Choroid plexus epithelial cell (primary cell): ENCODE data around the gene TRIM13.

Experiments
- DNase-seq: peaks from one replicate; pipeline ENCODE4 v3.0.0-alpha.2; 2010; ENCODE audit warnings: low read depth
- H3K4me3 ChIP-seq: 2 replicates; pipeline ENCODE4 v1.5.1; 2011; ENCODE audit warnings: low read depth, mild to moderate bottlenecking, control low read depth, low read length, moderate library complexity
- TF ChIP-seq, protein P1 (sequence below): conservative IDR thresholded peaks from 2 replicates; pipeline ENCODE4 v1.5.1; 2011; ENCODE audit warnings: low read depth, mild to moderate bottlenecking, control low read depth, inconsistent platforms, low read length, moderate library complexity

Gene TRIM13

DNA sequence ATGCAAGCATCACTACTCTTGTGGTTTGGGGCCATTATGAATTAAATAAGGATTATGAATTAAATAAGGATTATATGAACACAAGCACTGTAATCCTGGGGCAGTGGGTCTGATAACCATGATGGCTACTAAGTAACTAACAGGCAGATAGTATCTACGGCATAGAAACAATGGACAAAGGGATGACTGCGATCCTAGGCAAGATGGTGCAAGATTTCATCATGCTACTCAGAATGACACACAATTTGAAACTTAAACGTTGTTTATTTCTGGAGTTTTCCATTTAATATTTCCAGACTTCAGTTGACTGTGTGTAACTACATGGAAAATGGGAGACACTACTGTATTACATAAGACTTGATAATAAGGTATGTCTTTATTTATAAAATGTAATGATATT lies 33.5 kb downstream of the TRIM13 start:
- H3K4me3 ChIP-seq = no peak overlapping the region
- TF ChIP-seq, protein P1, sequence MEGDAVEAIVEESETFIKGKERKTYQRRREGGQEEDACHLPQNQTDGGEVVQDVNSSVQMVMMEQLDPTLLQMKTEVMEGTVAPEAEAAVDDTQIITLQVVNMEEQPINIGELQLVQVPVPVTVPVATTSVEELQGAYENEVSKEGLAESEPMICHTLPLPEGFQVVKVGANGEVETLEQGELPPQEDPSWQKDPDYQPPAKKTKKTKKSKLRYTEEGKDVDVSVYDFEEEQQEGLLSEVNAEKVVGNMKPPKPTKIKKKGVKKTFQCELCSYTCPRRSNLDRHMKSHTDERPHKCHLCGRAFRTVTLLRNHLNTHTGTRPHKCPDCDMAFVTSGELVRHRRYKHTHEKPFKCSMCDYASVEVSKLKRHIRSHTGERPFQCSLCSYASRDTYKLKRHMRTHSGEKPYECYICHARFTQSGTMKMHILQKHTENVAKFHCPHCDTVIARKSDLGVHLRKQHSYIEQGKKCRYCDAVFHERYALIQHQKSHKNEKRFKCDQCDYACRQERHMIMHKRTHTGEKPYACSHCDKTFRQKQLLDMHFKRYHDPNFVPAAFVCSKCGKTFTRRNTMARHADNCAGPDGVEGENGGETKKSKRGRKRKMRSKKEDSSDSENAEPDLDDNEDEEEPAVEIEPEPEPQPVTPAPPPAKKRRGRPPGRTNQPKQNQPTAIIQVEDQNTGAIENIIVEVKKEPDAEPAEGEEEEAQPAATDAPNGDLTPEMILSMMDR = no peak
- DNase-seq = no peak

- DNase-seq = peak; percentile 81
- TF ChIP-seq, protein P1 = no peak
Observed at GRCh38 chr13:50033725-50034124, 36.9 kb downstream of the TRIM13 start.

GRCh38 chr13:50037788-50038187 lies 40.9 kb downstream of the TRIM13 start:
- TF ChIP-seq, protein P1 = no peak
- no peak overlapping the region for H3K4me3 ChIP-seq
- DNase-seq = no peak

More at GRCh38 chr13:50033725-50034124, 36.9 kb downstream of the TRIM13 start:
- H3K4me3 ChIP-seq = no peak overlapping the region

DNA sequence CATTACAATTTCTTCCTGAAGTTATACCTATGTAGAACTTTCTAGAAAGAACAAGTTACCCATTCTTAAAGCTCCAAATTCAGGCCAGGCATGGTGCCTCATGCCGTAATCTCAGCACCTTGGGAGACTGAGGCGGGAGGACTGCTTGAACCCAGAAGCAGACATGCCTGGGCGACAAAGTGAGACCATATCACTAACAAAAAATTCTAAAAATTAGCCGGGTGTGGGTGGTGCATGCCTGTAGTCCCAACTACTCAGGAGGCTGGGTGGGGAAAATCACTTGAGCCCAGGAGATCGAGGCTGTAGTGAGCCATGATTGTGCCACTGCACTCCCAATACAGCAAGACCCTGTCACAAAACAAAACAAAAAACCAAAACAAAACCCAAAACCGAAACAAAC lies 41.4 kb downstream of the TRIM13 start:
- no peak for DNase-seq
- H3K4me3 ChIP-seq = no peak overlapping the region
- TF ChIP-seq, protein P1 = no peak

DNA sequence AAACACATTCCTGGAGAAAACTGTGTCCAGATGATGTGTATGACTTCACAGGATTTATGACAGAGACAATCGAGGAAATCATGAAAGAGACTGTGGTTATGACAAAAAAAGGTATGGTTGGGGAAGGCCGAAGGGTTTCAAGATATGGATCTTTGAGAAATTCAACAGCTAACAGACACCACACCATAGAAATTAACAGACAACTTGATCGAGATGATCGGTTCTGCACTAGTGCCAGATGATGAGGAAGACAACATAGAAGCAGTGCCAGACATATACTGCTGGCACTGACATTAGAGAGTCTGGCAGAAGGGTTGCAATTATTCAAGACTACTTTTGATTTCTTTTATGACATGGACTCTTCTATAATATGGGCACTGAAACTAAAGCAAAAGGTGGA lies 55.6 kb downstream of the TRIM13 start:
- no peak overlapping the region for H3K4me3 ChIP-seq
- no peak for DNase-seq
- TF ChIP-seq, protein P1 = no peak

DNA sequence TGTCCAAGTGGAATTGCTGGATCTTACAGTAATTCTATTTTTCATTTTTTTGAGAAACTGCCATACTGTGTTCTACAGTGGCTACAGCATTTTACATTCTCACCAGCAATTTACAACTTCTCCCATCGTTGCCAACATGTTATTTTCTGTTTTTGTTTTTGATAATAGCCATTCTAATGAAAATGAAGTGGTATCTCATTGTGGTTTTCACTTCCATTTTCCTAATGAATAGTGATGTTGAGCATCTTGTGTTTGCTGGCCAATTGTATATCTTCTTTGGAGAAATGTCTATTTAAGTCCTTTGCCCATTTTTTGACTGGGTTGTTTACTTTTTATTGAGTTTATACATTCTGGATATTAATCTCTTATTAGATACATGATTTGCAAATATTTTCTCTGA lies 57.0 kb downstream of the TRIM13 start:
- H3K4me3 ChIP-seq = no peak overlapping the region
- DNase-seq = no peak
- TF ChIP-seq, protein P1 = no peak

- DNase-seq = no peak
- TF ChIP-seq, protein P1 = no peak
- no peak overlapping the region for H3K4me3 ChIP-seq
Observed at GRCh38 chr13:50055454-50055853, 58.6 kb downstream of the TRIM13 start.
